Fibroblast of the aortic adventitia (primary cell): ENCODE measurements around the gene OFD1. TPM values are rescaled to one million over a fixed set of nuclear protein-coding genes. Genes with fewer than 3 reads are reported as not detected.

Experiments used
- DNase-seq: peaks from one replicate; pipeline ENCODE4 v3.0.0-alpha.2; 2010; ENCODE audit warnings: low read depth
- H3K4me3 ChIP-seq: 2 replicates; pipeline ENCODE4 v1.5.1; 2011; ENCODE audit warnings: low read depth, mild to moderate bottlenecking, control low read depth, low read length, moderate library complexity
- total RNA-seq: library from RNA; depleted of rRNA; stranded (reverse); fragments of >200 nt; gene quantifications from 2 replicates; pipeline ENCODE4 v1.2.3, GENCODE V29; 2012; ENCODE audit warnings: low replicate concordance
- TF ChIP-seq, protein P1 (sequence below): IDR thresholded peaks from 2 replicates; pipeline ENCODE4 v1.5.1; 2011; ENCODE audit warnings: mild to moderate bottlenecking, low read length, control low read depth, inconsistent platforms; ENCODE audit not compliant: insufficient read depth

OFD1 gene
- total RNA-seq, 1 donor: 20.3 TPM

DNA sequence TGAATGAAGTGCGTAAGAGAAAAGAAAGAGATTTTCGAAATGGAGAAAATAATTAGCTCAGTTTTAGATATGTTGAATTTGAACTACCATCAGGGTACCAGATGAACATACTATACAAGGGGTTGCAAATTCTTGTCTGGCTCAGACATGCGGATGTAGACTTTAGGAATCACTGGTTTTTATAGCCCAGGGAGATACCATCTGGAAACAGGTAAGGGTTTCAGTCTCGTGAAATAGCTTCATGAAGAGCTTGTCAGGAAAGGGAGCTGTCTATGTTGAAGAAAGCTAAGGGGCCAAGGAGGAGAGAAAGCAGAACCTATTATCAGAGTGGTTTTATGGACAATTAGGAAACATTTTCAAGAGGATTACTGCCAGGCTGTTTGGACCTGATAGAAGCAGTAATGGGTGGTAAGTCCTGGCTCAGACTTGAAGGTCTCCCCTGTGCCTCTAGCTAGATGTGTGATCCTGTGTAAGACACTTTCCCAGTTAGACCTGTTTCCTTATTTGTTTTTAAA is 38.9 kb upstream of the OFD1 start:
- H3K4me3 ChIP-seq: no peak overlapping the region
- no peak for DNase-seq
- TF ChIP-seq, protein P1, sequence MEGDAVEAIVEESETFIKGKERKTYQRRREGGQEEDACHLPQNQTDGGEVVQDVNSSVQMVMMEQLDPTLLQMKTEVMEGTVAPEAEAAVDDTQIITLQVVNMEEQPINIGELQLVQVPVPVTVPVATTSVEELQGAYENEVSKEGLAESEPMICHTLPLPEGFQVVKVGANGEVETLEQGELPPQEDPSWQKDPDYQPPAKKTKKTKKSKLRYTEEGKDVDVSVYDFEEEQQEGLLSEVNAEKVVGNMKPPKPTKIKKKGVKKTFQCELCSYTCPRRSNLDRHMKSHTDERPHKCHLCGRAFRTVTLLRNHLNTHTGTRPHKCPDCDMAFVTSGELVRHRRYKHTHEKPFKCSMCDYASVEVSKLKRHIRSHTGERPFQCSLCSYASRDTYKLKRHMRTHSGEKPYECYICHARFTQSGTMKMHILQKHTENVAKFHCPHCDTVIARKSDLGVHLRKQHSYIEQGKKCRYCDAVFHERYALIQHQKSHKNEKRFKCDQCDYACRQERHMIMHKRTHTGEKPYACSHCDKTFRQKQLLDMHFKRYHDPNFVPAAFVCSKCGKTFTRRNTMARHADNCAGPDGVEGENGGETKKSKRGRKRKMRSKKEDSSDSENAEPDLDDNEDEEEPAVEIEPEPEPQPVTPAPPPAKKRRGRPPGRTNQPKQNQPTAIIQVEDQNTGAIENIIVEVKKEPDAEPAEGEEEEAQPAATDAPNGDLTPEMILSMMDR: no peak

DNA sequence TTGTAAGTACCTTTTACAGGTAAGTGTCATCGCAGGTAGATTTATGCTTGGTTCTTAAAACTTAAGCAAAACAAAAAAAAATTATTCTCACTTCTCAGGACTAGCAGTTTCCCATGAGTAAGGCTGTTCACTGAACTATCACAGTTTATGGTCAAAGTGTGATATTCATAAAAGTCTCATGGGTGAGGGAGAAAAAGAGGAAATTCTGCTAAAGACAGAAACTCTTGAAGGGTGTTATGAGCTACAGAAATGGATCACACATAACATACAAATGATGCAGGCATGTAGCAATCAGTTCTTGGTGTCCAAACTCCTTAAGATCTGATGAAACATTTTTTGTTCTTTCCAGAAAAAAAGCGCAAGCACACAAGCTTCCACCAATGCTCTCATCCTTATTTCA is 37.1 kb upstream of the OFD1 start:
- H3K4me3 ChIP-seq: no peak overlapping the region
- TF ChIP-seq, protein P1: no peak
- peak; percentile 19 for DNase-seq

DNA sequence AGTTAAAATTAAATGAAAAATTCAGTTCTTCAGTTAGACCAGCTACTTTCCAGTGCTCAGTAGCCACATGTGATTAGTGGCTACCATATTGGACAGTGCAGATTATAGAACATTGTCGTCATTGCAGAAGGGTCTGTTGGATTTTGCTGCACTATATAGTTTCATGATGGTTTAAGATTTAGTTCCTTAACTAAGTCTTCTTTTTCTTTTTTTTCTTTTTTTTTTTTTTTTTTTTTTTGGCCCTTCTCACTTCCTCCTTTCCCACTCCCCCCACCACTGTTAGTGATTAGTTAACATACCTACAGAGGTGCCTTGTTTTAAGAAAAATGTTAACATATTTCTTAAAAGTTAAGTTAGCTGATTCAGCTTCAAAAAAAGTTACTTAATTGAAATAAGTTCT is 36.6 kb upstream of the OFD1 start:
- no peak for DNase-seq
- H3K4me3 ChIP-seq: no peak overlapping the region
- TF ChIP-seq, protein P1: no peak

DNA sequence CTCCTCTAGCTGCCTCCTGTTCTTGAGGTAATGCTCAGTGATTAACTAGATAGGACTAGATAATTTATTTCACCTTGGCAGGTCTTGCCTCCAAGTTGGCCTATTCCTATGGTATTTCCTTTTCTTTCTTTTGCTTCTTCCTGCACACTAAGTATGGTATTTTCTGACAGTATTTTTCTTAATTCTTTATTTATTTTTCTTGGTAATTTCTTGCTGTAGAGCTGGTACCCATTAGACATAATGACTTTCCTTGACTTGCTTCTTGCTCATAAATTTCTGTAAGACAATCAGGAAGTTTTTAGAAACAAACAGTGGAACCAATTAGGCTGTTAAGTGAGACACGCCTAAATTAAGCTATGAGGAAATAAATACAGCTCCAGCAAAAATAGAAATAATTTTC is 36.1 kb upstream of the OFD1 start:
- DNase-seq: no peak
- TF ChIP-seq, protein P1: no peak
- H3K4me3 ChIP-seq: no peak overlapping the region

DNA sequence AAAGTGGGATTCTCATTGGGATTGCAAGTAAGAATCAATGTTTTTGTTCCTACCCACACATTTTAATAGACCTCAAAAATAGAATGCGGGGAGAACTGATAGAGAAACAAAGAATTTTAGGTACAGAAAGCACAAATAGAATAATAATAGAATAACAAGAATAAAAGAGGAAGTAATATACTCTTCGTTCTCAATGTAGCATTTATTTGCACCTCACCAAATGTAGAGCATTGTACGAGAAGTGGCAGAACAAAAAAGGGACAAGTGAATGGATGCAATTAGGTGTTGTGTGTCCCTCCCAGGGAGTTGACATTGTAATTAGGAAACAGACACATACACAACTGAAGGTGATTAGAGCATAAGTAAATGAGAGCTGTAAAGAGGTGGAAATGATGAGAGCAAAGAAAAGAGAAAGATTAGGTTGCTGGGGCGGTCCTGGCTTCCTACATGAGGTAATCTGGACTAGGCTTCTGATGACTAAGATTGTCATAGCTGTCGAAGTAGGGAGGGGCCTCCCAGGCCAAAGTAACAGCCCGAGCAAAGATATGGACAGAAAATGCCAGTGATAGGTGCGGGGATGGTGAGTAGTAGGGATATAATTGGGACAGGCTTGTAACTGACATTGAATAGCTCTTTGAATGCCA is 35.2 kb upstream of the OFD1 start:
- no peak overlapping the region for H3K4me3 ChIP-seq
- TF ChIP-seq, protein P1: no peak
- DNase-seq: peak; percentile 20

DNA sequence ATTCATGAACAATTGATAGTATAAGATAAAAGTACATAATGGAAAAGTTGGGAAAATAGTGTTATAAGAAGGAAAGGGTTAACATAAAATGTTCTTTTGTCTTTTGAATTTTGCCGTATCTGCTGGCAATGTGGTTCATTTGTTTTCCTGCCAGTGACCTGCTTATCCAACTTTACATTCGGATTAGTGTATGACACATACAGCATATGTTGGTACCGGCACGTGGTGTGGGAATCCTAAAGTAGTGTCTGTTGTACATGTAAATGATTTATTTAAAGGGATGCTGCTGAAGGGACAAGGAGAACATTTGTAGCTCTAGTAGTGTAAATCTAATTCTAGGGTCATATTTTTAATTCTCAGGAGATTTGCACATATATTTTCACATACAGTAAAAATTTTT is 34.2 kb upstream of the OFD1 start:
- TF ChIP-seq, protein P1: no peak
- H3K4me3 ChIP-seq: no peak overlapping the region
- no peak for DNase-seq
